ENCODE results near the gene CAST.

CAST gene

DNA sequence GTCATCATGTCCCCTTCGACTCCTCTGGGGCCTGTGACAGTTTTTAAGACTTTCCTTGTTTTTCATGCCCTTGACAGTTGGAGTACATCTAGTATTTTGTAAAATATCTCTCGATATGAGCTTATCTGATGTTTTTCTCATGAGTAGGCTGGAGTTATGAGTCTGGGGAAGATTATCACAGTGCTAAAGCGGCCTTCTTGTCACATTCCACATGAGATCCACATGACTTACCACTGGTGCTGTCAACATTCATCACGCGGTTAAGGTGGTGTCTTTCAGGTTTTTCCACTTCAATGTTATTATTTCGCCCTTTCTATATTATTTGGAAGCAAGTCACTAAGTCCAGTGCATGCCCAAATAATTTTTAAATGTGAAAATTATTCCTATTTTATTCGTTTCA, 17.1 kb upstream of the CAST start:
- DNase-seq (ENCODE audit: low read depth in 2 of 2): no peak

DNA sequence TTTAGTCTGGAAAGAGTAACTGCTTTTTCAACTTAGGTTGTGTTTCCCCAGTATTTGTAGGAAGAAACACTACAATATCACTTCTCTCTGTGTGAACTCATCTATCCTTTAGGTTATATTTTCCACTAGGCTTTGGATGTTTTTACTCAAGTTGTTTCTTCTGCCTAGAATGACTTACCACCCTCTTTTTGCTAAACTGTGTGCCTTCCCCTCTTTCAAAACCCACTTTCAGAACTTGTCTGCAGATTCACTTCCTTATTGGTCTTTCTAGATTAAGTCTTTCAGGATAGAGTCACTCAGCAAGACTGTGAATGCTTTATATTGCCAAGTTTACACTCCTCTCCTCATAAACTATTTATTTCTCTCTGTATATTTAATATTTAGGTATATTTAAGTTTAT, 14.2 kb upstream of the CAST start:
- no peak for DNase-seq (ENCODE audit: low read depth in 2 of 2)

DNA sequence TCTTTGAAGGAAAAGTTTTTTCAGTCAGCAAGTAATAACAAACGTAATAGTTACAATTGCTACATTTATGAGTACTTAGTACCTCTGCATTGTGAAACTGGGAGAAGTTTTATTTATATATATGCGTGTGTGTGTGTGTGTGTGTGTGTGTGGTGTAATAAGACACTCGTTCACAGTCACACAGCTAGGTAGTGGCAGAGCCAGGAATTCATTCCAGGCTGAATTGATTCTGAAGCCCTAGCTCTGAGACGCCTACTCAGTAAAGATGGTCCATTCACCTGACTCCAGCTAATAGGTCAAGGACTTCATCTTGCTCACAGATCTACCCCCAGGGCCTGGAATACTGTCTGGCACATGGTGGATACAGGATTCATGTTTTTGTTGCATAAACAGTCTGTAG, 13.6 kb upstream of the CAST start:
- no peak for DNase-seq (ENCODE audit: low read depth in 2 of 2)

DNA sequence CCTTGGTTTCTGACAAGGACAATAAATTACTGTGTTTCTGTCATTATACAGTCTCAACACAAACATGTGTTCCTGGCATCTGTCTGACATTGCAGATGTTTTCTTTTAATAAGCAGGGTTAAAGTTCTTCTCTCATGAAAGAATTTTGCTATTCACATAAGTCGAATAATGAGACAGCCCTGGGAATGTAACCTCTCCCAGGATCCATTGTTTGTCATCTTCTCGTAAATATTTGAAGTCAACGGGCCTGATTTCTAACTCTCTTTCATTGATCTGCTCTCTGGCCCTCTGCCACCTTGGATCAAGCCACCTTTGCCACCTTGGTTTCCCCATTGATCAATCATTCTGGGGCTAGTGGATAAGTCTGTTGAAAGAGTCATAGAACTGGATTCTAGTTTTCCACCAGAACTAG, 12.9 kb upstream of the CAST start:
- DNase-seq (ENCODE audit: low read depth in 2 of 2): no peak

DNA sequence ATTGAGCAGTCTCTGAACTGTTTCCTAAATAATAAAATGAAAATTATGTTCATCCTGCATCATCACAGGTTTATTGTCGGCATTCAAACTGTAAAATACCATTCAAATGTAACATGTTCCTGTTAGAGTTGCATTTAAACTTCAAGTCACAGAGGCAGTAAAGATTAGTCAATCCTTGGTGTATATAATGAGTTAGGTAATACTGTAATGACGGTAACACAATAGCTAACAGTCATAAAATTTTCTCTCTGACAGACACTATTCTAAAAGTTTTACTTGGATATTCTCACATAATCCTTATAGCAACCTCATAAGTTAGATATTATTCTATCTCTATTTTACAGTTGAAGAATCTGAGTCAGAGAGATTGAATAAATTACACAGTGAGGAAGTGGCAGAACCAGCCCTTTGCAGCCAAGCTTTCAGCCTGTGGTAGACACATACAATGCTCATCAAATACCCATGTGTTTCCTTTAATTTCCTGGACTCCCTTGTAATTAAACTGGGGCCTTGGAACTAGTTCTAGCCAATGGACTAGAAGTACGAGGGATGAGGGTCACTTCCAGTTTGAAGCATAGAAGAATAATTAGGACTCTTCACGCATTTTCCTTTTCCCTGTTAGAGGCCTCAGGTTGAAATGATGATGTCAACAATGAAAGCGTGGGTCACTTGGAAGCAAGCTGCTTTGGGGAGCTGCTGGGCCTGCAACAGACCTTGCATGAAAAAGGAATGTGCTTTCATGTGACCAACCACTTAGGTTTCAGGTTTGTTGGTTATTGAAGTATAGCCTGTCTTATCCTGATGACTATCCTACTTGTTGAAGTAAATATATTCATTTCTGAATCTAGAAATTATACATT, 12.3 kb upstream of the CAST start:
- no peak for DNase-seq (ENCODE audit: low read depth in 2 of 2)

- no peak for DNase-seq (ENCODE audit: low read depth in 2 of 2)
Observed at GRCh38 chr5:96651047-96651446, 11.1 kb upstream of the CAST start.

- DNase-seq (ENCODE audit: low read depth in 2 of 2): no peak
Observed at GRCh38 chr5:96651948-96652753, 10.0 kb upstream of the CAST start.

GRCh38 chr5:96652769-96653454, 9.3 kb upstream of the CAST start:
- no peak for DNase-seq (ENCODE audit: low read depth in 2 of 2)

- no peak for DNase-seq (ENCODE audit: low read depth in 2 of 2)
Observed at GRCh38 chr5:96654209-96654608, 8.0 kb upstream of the CAST start.

DNA sequence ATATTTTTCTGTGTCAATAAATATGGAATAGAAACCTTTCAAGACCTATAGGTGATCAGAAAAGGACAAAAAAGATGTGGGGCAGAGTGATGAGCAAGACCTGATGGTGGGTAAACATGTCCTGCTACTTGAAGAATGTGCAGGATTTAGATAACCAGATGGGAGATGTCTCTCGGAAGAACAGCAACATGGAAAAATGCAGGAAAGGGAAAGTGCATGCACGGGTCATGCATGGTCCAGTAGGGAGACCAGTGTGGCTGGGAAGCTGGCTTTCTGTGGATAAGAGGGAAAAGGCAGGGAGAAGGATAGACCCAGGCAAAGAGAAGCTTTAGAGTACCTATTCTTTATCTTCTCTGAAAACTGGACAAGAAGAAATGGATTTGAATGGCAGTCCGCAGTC, 7.1 kb upstream of the CAST start:
- no peak for DNase-seq (ENCODE audit: low read depth in 2 of 2)

DNA sequence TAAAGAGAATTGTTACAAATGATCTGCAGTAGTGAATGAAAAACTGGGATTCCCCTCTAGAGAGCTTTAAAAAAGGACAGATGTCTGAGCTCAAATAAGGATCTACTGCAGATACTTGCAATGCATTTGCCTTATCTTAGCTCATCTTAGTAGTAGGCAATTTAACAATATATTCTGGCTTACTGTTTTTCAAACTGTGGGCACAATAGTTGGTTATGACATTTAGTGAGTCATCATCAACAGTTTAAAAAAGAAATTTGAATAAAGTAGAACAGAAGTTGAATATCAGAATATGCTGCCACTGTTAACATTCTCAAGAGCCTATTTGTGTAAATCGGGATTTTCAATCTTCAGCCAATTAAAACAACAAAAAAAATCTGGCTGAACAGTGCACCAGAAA, 6.7 kb upstream of the CAST start:
- no peak for DNase-seq (ENCODE audit: low read depth in 2 of 2)

DNA sequence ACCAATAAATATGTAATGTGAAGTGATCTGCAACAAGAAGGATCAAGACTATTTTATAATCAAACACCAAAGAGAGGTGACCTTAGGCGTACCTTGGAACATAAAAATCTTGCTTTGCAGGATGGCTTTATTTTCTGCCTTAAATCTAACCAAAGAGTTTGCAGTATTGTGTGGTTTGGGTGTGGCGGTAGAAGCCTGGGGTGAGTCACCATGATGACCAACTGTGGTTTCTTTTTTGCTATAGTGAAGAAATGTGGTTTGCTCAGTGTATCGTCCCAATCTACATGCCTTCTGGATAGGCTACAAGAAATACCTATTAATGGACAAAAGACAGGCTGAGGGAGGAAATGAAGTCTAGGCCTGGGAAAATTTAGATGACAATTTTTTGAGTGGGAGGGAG, 5.1 kb upstream of the CAST start:
- DNase-seq (ENCODE audit: low read depth in 2 of 2): peak in 1 of 2 donors; percentile 42

DNA sequence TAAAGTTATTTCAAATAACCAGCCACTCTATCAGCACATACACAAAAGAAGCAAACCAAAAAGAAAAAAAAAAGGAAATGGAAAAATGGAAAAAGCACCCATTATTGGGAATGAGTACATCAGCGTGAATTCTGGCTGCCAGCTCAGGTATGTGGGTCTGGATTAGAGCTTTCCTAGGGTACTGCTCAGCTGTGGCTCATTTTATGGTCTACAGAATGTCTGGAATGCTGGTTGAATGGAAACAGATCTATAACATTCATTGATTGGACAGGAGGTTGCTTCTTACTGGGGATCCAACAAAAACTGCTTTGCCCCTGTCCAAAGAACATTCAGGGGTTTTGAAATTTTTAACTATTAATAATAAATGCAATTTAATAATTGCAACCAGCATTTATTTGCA, 3.9 kb upstream of the CAST start:
- no peak for DNase-seq (ENCODE audit: low read depth in 2 of 2)

DNA sequence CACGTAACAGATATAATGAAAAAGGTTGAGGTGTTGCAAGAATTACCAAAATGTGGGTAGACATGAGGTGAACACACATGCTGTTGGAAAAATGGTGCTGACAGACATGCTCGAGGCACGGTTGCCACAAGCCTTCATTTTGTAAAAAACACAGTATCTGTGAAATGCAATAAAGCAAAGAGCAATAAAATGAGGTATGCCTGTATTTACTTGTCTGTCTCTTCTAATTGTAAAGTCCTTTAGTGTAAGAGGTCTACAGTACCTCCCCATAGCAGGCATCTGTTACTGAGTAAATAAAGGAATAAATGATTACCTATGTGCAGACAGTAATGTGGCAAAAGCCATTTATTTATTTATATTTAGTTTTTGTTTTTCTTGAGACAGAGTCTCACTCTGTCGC, 3.0 kb upstream of the CAST start:
- no peak for DNase-seq (ENCODE audit: low read depth in 2 of 2)

GRCh38 chr5:96660971-96661854, 963 bp upstream of the CAST start:
- DNase-seq (ENCODE audit: low read depth in 2 of 2): peak in 1 of 2 donors; percentile 8

GRCh38 chr5:96662725-96663518, 746 bp downstream of the CAST start:
- DNase-seq (ENCODE audit: low read depth in 2 of 2): peak; percentile 75 to 83

- DNase-seq (ENCODE audit: low read depth in 2 of 2): no peak
Observed at GRCh38 chr5:96663608-96664007, 1.4 kb downstream of the CAST start.

- no peak for DNase-seq (ENCODE audit: low read depth in 2 of 2)
Observed at GRCh38 chr5:96664669-96665068, 2.5 kb downstream of the CAST start.

DNA sequence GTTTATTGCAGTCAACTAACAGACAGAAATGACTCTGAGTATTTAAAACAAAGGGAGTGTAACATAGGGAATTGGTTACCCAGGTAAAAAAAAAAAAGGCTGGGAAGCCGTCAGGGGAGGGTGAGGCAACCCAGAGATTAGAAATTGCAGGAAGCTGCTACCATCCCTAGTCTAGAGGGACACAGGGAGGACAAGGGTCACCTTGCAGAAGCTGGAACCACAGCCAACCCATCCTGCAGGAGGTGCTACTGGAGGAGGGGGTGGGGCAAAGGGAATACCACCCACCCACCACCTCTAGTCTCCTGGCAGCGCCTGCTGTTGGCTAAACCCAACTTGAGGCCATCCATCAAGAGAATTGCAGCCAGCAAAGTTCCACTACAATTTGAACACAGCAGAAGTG, 6.5 kb downstream of the CAST start:
- DNase-seq (ENCODE audit: low read depth in 2 of 2): no peak

DNA sequence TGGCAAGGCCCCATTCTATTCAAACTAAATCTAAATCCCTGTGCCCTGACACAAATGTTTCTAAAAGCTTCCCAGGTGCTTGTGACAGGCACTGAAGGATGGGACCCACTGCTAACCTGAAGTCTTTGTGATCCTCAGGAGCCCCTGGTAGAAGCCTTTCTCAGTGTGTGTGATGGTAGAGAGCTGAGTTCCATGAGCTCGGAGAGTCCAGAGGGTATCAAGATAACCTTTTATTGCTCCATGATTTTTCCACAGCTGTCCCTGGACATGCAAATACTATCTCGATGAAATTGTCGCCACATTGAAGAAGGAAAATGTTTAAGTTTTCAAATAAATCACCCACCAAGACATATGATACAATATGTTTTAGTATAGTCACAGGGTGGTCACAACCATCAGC, 7.7 kb downstream of the CAST start:
- no peak for DNase-seq (ENCODE audit: low read depth in 2 of 2)

GRCh38 chr5:96671441-96671840, 9.3 kb downstream of the CAST start:
- DNase-seq (ENCODE audit: low read depth in 2 of 2): no peak
